ENCODE measurements around the gene SLX4.

GRCh38 chr16:3579776-3580175 is 31.6 kb downstream of the SLX4 start:
- TF ChIP-seq FIP1L1 (IDR thresholded peaks at IDR 0.05; ENCODE audit: low read depth, low read length, poor library complexity, severe bottlenecking), result no peak
- no peak for TF ChIP-seq ZNF274 (IDR thresholded peaks at IDR 0.05; ENCODE audit: borderline replicate concordance, low read depth, low read length)
- no peak for TF ChIP-seq MAX (CRISPR knock-in tag; IDR thresholded peaks at IDR 0.05)
- TF ChIP-seq CREB3 (tag; conservative IDR thresholded peaks at IDR 0.05; ENCODE audit: low read depth), result no peak
- TF ChIP-seq IRF9 (tag; IDR thresholded peaks at IDR 0.05), result no peak
- TF ChIP-seq CEBPB (tag; IDR thresholded peaks at IDR 0.05), result no peak
- TF ChIP-seq SMAD3 (CRISPR knock-in tag; conservative IDR thresholded peaks at IDR 0.05), result no peak
- no peak for TF ChIP-seq MTA3 (IDR thresholded peaks at IDR 0.05; ENCODE audit: borderline replicate concordance)
- no peak for TF ChIP-seq ZNF778 (CRISPR knock-in tag; IDR thresholded peaks at IDR 0.05)
- TF ChIP-seq HIVEP1 (CRISPR knock-in tag; IDR thresholded peaks at IDR 0.05), result no peak
- TF ChIP-seq CTCF (IDR thresholded peaks at IDR 0.05 in 2 of 3, conservative IDR thresholded peaks at IDR 0.05 in 1 of 3; ENCODE audit: insufficient read depth in 2 of 3, low read depth in 1 of 3, low read length in 3 of 3), result no peak
- TF ChIP-seq JUN (IDR thresholded peaks at IDR 0.05; ENCODE audit: borderline replicate concordance, low read depth, low read length), result no peak
- no peak for TF ChIP-seq JUN (CRISPR knock-in tag; IDR thresholded peaks at IDR 0.05; ENCODE audit: borderline replicate concordance)
